Measurements from ENCODE around the gene HES6.
A peak's percentile ranks its signal among the peaks of the same experiment; 100 is the strongest.

Gene HES6

GRCh38 chr2:238243496-238244076 lies 3.7 kb upstream of the HES6 start:
- Histone ChIP-seq H3K4me3 (no peak overlapping the region), H3K27ac (peak overlapping the region; percentile 67), H3K36me3 (peaks cover 37% of the 10 kb centered on the region), H3K4me1 (peaks cover 81% of the 10 kb centered on the region), H3K9ac (peak overlapping the region; percentile 34; the same call in 1 of the 2 replicates), H3K4me2 (peak overlapping the region; percentile 98), H3K27me3 (no peaks in the 10 kb centered on the region), H3K9me3 (no peaks in the 10 kb centered on the region), H4K20me1 (peaks cover 5% of the 10 kb centered on the region)
- TF ChIP-seq Cebpa-rat (IDR thresholded peaks at IDR 0.05): no peak

DNA sequence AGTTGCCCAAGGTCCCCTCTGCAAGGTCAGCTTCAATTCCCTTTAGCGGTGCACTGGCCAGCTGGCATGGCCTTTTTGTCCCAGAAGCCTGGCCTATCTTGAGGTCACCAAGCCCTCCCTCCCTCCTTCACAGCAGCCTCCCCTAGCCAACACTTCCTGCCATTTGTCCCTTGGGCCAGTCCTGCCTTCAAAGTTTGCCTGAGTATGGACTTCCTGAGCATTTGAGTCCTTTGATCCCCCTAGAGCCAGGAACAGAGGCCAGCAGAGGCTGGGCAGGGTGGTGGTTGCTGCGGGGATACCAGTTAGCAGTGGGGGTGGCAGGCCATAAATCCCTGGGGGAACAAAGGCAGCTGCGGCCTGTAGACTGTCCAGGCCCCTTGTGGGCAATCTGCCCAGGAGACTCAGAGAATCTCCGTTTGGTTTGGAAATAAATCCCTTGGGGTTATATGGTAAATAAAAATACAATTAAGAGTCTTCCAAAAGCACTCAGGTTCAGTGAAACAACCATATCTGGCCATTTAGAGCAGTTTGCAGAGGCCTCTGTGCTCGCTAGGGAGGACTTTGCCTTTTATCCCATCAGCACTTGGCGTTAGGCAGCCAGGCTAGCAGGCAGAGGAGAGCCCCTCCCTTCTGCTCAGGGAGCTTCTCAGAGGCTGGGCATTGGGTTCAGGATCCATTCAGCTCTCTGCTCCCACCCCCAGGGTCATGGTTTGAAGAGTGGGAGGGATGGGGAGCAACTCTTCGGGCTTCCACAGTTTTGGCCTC lies 3.1 kb upstream of the HES6 start:
- no peak for TF ChIP-seq Cebpa-rat (IDR thresholded peaks at IDR 0.05)
- Histone ChIP-seq H3K27ac (peak overlapping the region; percentile 67), H3K9ac (peak overlapping the region; percentile 34; the same call in 1 of the 2 replicates), H3K4me2 (peak overlapping the region; percentile 98), H3K4me3 (0 out of 2 replicates have a peak overlapping the region, but pooled peaks have one; percentile 29), H3K4me1 (peaks cover 81% of the 10 kb centered on the region), H3K36me3 (peaks cover 33% of the 10 kb centered on the region), H3K9me3 (no peaks in the 10 kb centered on the region), H3K27me3 (no peaks in the 10 kb centered on the region), H4K20me1 (peaks cover 12% of the 10 kb centered on the region)

GRCh38 chr2:238241970-238242369 lies 2.1 kb upstream of the HES6 start:
- peaks cover 21% of the 10 kb centered on the region for H4K20me1 ChIP-seq
- H3K27ac ChIP-seq: peak overlapping the region; percentile 96
- H3K9ac ChIP-seq: no peak overlapping the region
- peaks cover 24% of the 10 kb centered on the region for H3K36me3 ChIP-seq
- no peaks in the 10 kb centered on the region for H3K9me3 ChIP-seq
- H3K4me3 ChIP-seq: no peak overlapping the region
- H3K4me1 ChIP-seq: peaks cover 81% of the 10 kb centered on the region
- peak overlapping the region; percentile 98 for H3K4me2 ChIP-seq
- no peak for TF ChIP-seq Cebpa-rat (IDR thresholded peaks at IDR 0.05)
- H3K27me3 ChIP-seq: no peaks in the 10 kb centered on the region

DNA sequence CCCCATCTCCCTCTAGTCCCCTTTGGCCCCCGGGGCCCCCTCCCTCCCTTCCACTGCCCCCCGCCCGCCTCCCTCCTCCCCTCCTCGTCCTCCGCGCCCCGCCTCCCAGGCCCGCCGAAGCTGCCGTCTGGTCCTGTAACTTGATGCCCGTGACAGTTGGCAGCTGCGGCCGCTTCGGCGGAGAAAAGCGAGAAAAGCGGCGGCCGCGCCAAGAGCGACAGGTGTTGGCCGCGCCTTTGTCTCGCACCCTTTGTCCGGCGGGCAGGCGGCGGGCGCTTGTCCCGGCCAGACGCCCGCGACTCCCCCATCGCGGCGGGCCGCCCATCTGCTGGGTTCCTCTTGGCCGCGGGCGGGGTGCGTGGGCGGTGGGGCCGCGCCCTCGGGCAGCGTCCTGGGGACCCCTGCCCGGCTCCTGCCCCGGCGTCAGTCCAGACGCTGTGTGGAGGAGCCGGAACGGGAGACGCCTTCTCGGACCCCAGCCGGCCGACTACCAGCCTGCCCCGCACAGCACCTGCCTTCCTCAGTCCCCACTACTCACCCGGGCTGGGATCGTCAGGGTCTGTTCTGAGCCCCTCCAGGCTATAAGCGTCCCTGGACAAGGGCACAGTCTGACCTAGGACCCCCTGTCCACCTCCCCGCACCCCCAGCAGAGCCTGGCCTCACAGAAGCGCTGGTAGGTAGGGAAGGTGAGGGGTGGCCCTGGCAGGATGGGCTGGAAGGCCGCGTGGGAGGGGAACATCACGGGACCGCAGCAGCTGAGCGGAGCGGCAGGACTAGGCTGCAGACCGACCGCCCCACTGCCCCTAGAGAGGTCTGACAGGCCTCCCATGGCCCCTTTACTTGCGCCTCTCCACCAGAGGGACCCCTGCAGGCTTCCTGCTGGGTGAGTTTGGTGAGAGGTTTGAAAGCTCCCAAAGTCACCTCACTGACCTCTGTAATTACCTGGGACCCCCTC lies 1.2 kb upstream of the HES6 start:
- peak overlapping the region; percentile 98 for H3K4me2 ChIP-seq
- H3K27ac ChIP-seq: peak overlapping the region; percentile 96
- peaks cover 15% of the 10 kb centered on the region for H3K36me3 ChIP-seq
- no peaks in the 10 kb centered on the region for H3K27me3 ChIP-seq
- H3K4me3 ChIP-seq: peak overlapping the region; percentile 89
- no peaks in the 10 kb centered on the region for H3K9me3 ChIP-seq
- H4K20me1 ChIP-seq: peaks cover 23% of the 10 kb centered on the region
- H3K9ac ChIP-seq: peak overlapping the region; percentile 86
- no peak for TF ChIP-seq Cebpa-rat (IDR thresholded peaks at IDR 0.05)
- H3K4me1 ChIP-seq: peaks cover 88% of the 10 kb centered on the region

- H3K9ac ChIP-seq: peak overlapping the region; percentile 91
- peak overlapping the region; percentile 98 for H3K4me2 ChIP-seq
- TF ChIP-seq Cebpa-rat (IDR thresholded peaks at IDR 0.05): no peak
- peak overlapping the region; percentile 89 for H3K4me3 ChIP-seq
- H3K27ac ChIP-seq: peak overlapping the region; percentile 91
- H3K4me1 ChIP-seq: peaks cover 88% of the 10 kb centered on the region
- H3K27me3 ChIP-seq: no peaks in the 10 kb centered on the region
- H3K9me3 ChIP-seq: no peaks in the 10 kb centered on the region
- H4K20me1 ChIP-seq: peaks cover 23% of the 10 kb centered on the region
- H3K36me3 ChIP-seq: 0 out of 2 replicates have a peak, but pooled peaks cover under 1% of the 10 kb centered on the region
Measured at GRCh38 chr2:238239543-238239862, 335 bp downstream of the HES6 start.

- Histone ChIP-seq H3K4me3 (peak overlapping the region; percentile 89), H4K20me1 (peaks cover 23% of the 10 kb centered on the region), H3K9me3 (no peaks in the 10 kb centered on the region), H3K4me2 (peak overlapping the region; percentile 98), H3K36me3 (no peaks in the 10 kb centered on the region), H3K27me3 (no peaks in the 10 kb centered on the region), H3K4me1 (peaks cover 84% of the 10 kb centered on the region), H3K27ac (peak overlapping the region; percentile 91), H3K9ac (peak overlapping the region; percentile 91)
- no peak for TF ChIP-seq Cebpa-rat (IDR thresholded peaks at IDR 0.05)
Measured at GRCh38 chr2:238238766-238239542, 884 bp downstream of the HES6 start.

DNA sequence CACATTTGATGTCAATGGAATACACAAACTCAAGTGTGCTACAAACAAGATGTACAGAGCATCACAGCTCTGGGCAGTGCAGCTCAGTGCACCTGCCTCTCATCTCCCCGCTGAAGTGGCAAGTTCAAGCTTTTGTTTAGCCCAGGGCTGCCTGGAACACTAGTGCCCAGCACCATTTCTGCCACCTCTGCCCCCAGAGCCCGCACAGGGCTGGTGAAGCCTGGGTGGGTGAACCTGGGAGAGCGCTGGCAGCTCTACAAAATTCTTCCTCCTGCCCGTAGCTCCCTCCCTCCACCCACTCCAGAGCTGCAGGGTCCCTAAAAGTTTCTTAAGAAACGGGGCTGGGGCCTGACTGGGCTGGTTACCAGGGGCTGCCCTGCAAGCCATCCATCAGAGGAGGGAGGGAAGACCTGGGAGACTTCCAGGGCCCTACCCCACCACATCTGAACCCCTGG lies 1.5 kb downstream of the HES6 start:
- peak overlapping the region; percentile 89 for H3K4me3 ChIP-seq
- TF ChIP-seq Cebpa-rat (IDR thresholded peaks at IDR 0.05): no peak
- peaks cover 77% of the 10 kb centered on the region for H3K4me1 ChIP-seq
- H4K20me1 ChIP-seq: peaks cover 23% of the 10 kb centered on the region
- no peaks in the 10 kb centered on the region for H3K36me3 ChIP-seq
- peak overlapping the region; percentile 98 for H3K4me2 ChIP-seq
- H3K27ac ChIP-seq: peak overlapping the region; percentile 91
- no peaks in the 10 kb centered on the region for H3K9me3 ChIP-seq
- H3K27me3 ChIP-seq: no peaks in the 10 kb centered on the region
- H3K9ac ChIP-seq: peak overlapping the region; percentile 91; the same call in 1 of the 2 replicates

DNA sequence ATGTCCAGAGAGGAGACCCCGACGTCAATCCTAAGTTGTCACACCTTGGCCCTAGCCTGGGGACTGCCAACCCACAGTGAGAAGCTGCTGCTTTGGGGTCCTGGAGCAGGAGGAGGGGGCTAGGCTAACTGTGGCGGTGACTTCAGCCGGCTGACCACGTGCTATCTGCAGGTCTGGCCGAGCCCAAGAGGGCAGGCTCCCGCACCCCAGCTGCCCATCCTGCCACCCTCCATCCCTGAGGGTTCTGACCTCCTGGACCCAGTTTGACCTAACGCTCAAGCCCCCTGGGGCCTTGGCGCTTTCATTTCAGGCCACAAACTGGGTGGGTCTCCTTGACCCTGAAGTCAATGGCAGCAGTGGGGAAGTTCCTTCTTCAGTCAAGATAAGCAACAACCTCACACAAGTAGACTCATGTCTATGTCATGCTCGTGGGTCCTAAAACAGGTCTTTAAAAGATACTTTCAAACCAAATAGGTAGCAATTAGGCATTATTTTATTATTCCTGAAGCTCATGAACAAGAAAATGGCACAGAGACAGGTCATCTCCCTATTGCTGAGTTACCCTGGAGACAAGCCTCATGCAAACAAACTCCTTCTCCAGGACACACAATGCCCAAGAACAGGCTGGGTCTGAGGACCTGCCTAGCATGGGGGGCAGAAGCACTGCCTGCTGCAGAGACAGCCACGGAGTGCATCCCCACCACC lies 2.3 kb downstream of the HES6 start:
- Histone ChIP-seq H3K9me3 (no peaks in the 10 kb centered on the region), H3K9ac (no peak overlapping the region), H3K27ac (no peak overlapping the region), H4K20me1 (peaks cover 23% of the 10 kb centered on the region), H3K4me2 (peak overlapping the region; percentile 98), H3K27me3 (no peaks in the 10 kb centered on the region), H3K4me1 (peaks cover 70% of the 10 kb centered on the region), H3K36me3 (no peaks in the 10 kb centered on the region), H3K4me3 (no peak overlapping the region)
- TF ChIP-seq Cebpa-rat (IDR thresholded peaks at IDR 0.05): no peak
